HL-60 (cell line): ENCODE measurements around the gene RAB40B.

ENCODE experiments used
- DNase-seq, 2 experiments: peaks; one replicate each; pipeline ENCODE4 v3.0.0-alpha.2; 2010 to 2020; ENCODE audit warnings: low read depth in 1 of 2, low spot score in 1 of 2
- H3K27ac ChIP-seq: fragments of 250-450 bp; sonication (Bioruptor Pico); replicated peaks from 2 replicates; pipeline ENCODE4 v1.5.1; 2020; ENCODE audit warnings: mild to moderate bottlenecking, moderate library complexity
- H3K27me3 ChIP-seq: fragments of 250-450 bp; sonication (Bioruptor Pico); 2 replicates; pipeline ENCODE4 v1.5.1; 2021; ENCODE audit warnings: mild to moderate bottlenecking, moderate library complexity; ENCODE audit not compliant: insufficient read depth, poor library complexity, severe bottlenecking
- H3K4me3 ChIP-seq: replicated peaks from 2 replicates; pipeline ENCODE4 v1.5.1; 2011; ENCODE audit warnings: mild to moderate bottlenecking, control low read depth, low read length; ENCODE audit not compliant: insufficient read depth
- CTCF ChIP-seq: IDR thresholded peaks from one replicate; pipeline ENCODE4 v1.5.1; 2011; ENCODE audit warnings: low read length, control low read depth, inconsistent platforms; ENCODE audit not compliant: insufficient read depth
- GABPA ChIP-seq: IDR thresholded peaks from 2 replicates; pipeline ENCODE4 v1.6.1; 2012; ENCODE audit warnings: low read depth
- POLR2AphosphoS5 ChIP-seq: IDR thresholded peaks from 2 replicates; pipeline ENCODE4 v1.6.1; 2012; ENCODE audit warnings: low read depth
- REST ChIP-seq: IDR thresholded peaks from 2 replicates; pipeline ENCODE4 v1.6.1; 2012; ENCODE audit warnings: low read depth; ENCODE audit not compliant: insufficient replicate concordance
- SPI1 ChIP-seq: IDR thresholded peaks from 2 replicates; pipeline ENCODE4 v1.6.1; 2012; ENCODE audit warnings: low read depth, mild to moderate bottlenecking, borderline replicate concordance

RAB40B gene

GRCh38 chr17:82636626-82637598, 61.6 kb downstream of the RAB40B start:
- no peak overlapping the region for H3K4me3 ChIP-seq
- no peak overlapping the region for H3K27ac ChIP-seq
- TF ChIP-seq REST = no peak
- TF ChIP-seq CTCF = no peak
- no peak for TF ChIP-seq SPI1
- TF ChIP-seq GABPA = no peak
- TF ChIP-seq POLR2AphosphoS5 = no peak
- DNase-seq = no peak
- no peaks in the 10 kb centered on the region for H3K27me3 ChIP-seq

- no peak overlapping the region for H3K27ac ChIP-seq
- H3K27me3 ChIP-seq = no peaks in the 10 kb centered on the region
- no peak for TF ChIP-seq REST
- TF ChIP-seq SPI1 = no peak
- TF ChIP-seq GABPA = no peak
- TF ChIP-seq CTCF = no peak
- TF ChIP-seq POLR2AphosphoS5 = no peak
- DNase-seq = no peak
- H3K4me3 ChIP-seq = no peak overlapping the region
Observed at GRCh38 chr17:82633343-82633742, 65.2 kb downstream of the RAB40B start.

- TF ChIP-seq POLR2AphosphoS5 = no peak
- no peak overlapping the region for H3K27ac ChIP-seq
- no peak overlapping the region for H3K4me3 ChIP-seq
- H3K27me3 ChIP-seq = no peaks in the 10 kb centered on the region
- DNase-seq = no peak
Observed at GRCh38 chr17:82632451-82632850, 66.0 kb downstream of the RAB40B start.

GRCh38 chr17:82631544-82631943, 67.0 kb downstream of the RAB40B start:
- TF ChIP-seq POLR2AphosphoS5 (no peak), GABPA (no peak), CTCF (no peak), SPI1 (no peak), REST (no peak)
- Histone ChIP-seq H3K27me3 (no peaks in the 10 kb centered on the region), H3K27ac (no peak overlapping the region), H3K4me3 (no peak overlapping the region)
- DNase-seq = no peak
